Measurements from ENCODE around the gene IL17B.

IL17B gene

GRCh38 chr5:149416987-149417710 is 38.1 kb upstream of the IL17B start:
- DNase-seq (ENCODE audit: low read depth, low spot score) = no peak
- no peak overlapping the region for H3K4me3 ChIP-seq (ENCODE audit: low read length)

- no peak overlapping the region for H3K4me3 ChIP-seq (ENCODE audit: low read length)
- no peak for DNase-seq (ENCODE audit: low read depth, low spot score)
Observed at GRCh38 chr5:149415066-149415967, 36.2 kb upstream of the IL17B start.

- no peak for DNase-seq (ENCODE audit: low read depth, low spot score)
- H3K4me3 ChIP-seq (ENCODE audit: low read length) = no peak overlapping the region
Observed at GRCh38 chr5:149414405-149415065, 35.4 kb upstream of the IL17B start.

- no peak overlapping the region for H3K4me3 ChIP-seq (ENCODE audit: low read length)
- DNase-seq (ENCODE audit: low read depth, low spot score) = no peak
Observed at GRCh38 chr5:149413477-149414210, 34.6 kb upstream of the IL17B start.

GRCh38 chr5:149412783-149413476 is 33.8 kb upstream of the IL17B start:
- H3K4me3 ChIP-seq (ENCODE audit: low read length) = no peak overlapping the region
- DNase-seq (ENCODE audit: low read depth, low spot score) = no peak

GRCh38 chr5:149411738-149412519 is 32.8 kb upstream of the IL17B start:
- DNase-seq (ENCODE audit: low read depth, low spot score) = no peak
- no peak overlapping the region for H3K4me3 ChIP-seq (ENCODE audit: low read length)

GRCh38 chr5:149410721-149411432 is 31.8 kb upstream of the IL17B start:
- no peak for DNase-seq (ENCODE audit: low read depth, low spot score)
- no peak overlapping the region for H3K4me3 ChIP-seq (ENCODE audit: low read length)

GRCh38 chr5:149410071-149410470 is 31.0 kb upstream of the IL17B start:
- no peak for DNase-seq (ENCODE audit: low read depth, low spot score)
- no peak overlapping the region for H3K4me3 ChIP-seq (ENCODE audit: low read length)

- H3K4me3 ChIP-seq (ENCODE audit: low read length) = no peak overlapping the region
- DNase-seq (ENCODE audit: low read depth, low spot score) = no peak
Observed at GRCh38 chr5:149409268-149409948, 30.3 kb upstream of the IL17B start.

GRCh38 chr5:149408252-149409099 is 29.4 kb upstream of the IL17B start:
- no peak for DNase-seq (ENCODE audit: low read depth, low spot score)
- no peak overlapping the region for H3K4me3 ChIP-seq (ENCODE audit: low read length)

- no peak overlapping the region for H3K4me3 ChIP-seq (ENCODE audit: low read length)
- no peak for DNase-seq (ENCODE audit: low read depth, low spot score)
Observed at GRCh38 chr5:149407323-149408251, 28.5 kb upstream of the IL17B start.

GRCh38 chr5:149406979-149407306 is 27.9 kb upstream of the IL17B start:
- H3K4me3 ChIP-seq (ENCODE audit: low read length) = no peak overlapping the region
- no peak for DNase-seq (ENCODE audit: low read depth, low spot score)

GRCh38 chr5:149406203-149406978 is 27.3 kb upstream of the IL17B start:
- no peak for DNase-seq (ENCODE audit: low read depth, low spot score)
- no peak overlapping the region for H3K4me3 ChIP-seq (ENCODE audit: low read length)

- H3K4me3 ChIP-seq (ENCODE audit: low read length) = no peak overlapping the region
- no peak for DNase-seq (ENCODE audit: low read depth, low spot score)
Observed at GRCh38 chr5:149405550-149406202, 26.6 kb upstream of the IL17B start.

Measured in Jurkat, Clone E6-1 (cell line).